ENCODE results near the gene SURF6.
"Not testable (repeated sequence)": the region's sequence is repeated elsewhere in the genome, so short reads cannot be mapped to it uniquely, and the experiment has no call there.

SURF6 gene

GRCh38 chr9:133322701-133323100, 13.3 kb downstream of the SURF6 start:
- no peak for DNase-seq

- no peak for DNase-seq
Measured at GRCh38 chr9:133321411-133321935, 14.5 kb downstream of the SURF6 start.

- DNase-seq = no peak
Measured at GRCh38 chr9:133320421-133320881, 15.5 kb downstream of the SURF6 start.

DNA sequence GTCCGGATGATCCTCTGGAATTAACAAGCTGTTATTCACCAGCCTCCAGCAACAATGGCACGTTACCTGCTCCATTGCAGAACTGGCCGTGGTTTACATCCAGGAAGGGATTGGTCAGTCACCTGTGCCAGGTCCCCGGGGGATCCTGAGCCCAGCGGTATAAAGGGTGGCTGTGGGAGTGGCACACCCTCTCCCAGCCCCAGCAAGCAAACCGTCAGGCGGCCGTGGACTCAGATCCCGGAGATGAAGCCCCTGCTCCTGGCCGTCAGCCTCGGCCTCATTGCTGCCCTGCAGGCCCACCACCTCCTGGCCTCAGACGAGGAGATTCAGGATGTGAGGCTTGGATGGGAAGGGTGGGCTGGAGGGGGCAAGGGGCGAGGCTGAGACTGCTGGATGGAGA, 18.4 kb downstream of the SURF6 start:
- not testable (repeated sequence) for DNase-seq

GRCh38 chr9:133315997-133316396, 20.0 kb downstream of the SURF6 start:
- DNase-seq = no peak

- DNase-seq = no peak
Measured at GRCh38 chr9:133309608-133310007, 26.4 kb downstream of the SURF6 start.

GRCh38 chr9:133307301-133307700, 28.7 kb downstream of the SURF6 start:
- DNase-seq = no peak

GRCh38 chr9:133306242-133307204, 29.5 kb downstream of the SURF6 start:
- no peak for DNase-seq

DNA sequence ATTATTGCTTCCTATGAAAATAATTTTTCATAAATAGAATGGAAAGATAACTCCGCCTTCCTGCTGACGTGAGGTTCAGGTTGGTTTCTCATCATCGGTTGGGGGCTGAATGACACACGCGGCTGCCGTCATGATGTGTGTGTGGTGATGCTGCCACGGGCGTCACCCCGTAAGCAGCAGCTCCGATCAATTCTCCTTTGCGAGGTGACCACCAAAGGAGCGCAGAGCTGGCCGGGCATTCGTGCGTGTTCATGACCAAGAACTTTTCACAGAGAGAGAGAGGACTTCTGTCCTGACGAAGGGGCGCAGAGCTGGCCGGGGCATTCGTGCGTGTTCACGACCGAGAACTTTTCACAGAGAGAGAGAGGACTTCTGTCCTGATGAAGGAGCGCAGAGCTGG, 30.3 kb downstream of the SURF6 start:
- no peak for DNase-seq

DNA sequence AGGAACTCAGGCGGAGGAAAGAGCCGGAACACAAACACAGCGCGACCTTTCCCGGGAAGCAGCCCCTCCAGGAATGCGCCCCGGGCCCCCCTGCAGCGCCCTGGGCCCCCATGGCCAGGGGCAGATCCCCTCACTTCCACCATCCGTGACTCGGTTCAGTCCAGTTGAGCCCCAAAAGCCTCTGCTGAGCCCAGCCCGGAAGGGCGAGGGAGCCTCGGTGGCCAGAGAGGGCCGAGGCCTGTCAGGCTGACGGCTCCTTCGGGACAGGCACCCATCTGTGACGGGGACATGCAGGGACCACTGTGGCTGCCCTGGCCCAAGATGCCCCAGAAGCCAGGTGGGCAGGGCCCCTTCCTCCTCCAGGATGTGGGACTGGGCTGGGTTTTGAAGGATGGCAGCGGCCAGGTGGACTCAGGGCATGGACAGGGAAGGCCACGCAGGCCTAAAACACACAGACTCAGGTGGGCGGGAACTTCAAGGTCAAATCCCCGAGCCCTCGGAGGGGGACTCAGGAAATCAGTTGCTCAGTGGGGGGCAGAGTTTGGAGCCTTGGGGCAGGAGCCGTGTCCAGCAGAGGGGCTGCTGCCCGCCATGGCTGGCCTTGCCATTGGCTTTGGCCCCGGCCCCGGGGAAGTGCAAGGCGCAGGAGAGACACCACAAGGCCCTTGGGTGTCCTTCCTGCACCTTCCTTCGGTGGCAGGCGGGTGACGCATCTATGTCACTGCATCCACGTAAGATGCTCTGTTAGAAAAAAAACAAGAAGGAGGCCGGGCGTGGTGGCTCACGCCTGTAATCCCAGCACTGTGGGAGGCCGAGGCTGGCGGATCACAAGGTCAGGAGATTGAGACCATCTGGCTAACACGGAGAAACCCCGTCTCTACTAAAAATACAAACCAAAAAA, 31.3 kb downstream of the SURF6 start:
- DNase-seq = no peak

GRCh38 chr9:133304158-133304470, 31.9 kb downstream of the SURF6 start:
- no peak for DNase-seq

DNA sequence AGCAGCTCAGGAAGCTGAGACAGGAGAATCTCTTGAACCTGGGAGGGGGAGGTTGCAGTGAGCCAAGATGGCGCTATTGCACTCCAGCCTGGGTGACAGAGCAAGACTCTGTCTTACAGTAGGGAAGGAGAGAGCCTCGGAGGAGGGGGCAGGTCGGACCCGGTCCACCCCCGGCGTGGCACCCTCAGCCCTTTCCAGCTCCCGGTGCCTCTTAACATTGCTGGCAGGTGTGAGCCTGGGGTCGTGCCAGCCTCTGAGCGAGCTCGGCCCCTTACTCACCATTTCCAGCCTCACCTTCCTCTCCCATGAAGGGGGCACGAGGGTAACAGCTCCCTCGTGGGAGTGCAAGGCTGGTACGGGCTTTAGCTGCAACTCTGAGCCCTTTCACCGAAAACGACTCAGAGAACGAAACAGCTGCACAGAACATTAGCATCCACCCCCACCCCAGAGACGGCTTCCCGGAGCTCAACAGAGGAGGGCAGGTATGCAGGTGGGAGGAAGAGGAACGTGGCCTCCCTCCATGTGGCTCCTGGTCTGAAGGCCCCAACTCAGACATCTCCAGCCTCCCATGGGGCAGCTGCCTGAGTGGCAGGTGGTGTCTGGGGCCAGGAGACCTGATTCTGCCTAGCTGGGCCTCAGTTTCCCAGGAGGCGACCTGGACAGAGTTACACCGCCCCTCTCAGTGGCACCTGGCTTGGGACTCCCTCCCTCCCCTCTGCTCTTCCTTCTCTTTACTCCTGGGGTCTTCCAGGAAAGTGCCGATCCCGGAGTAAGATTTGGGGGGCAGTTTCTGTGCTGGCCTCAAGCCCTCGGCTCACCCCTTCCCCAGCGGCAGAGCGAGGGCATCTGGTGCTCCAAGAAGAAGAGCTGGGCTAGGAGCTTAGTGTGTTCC, 32.5 kb downstream of the SURF6 start:
- no peak for DNase-seq

GRCh38 chr9:133301253-133302230, 34.4 kb downstream of the SURF6 start:
- DNase-seq = no peak

- DNase-seq = not testable (repeated sequence)
Measured at GRCh38 chr9:133299996-133300395, 36.0 kb downstream of the SURF6 start.

GRCh38 chr9:133294257-133294656, 41.7 kb downstream of the SURF6 start:
- no peak for DNase-seq

GRCh38 chr9:133290751-133291302, 45.2 kb downstream of the SURF6 start:
- no peak for DNase-seq

- DNase-seq = no peak
Measured at GRCh38 chr9:133286523-133286922, 49.5 kb downstream of the SURF6 start.

- DNase-seq = no peak
Measured at GRCh38 chr9:133285252-133285775, 50.7 kb downstream of the SURF6 start.

GRCh38 chr9:133284362-133284761, 51.6 kb downstream of the SURF6 start:
- no peak for DNase-seq

DNA sequence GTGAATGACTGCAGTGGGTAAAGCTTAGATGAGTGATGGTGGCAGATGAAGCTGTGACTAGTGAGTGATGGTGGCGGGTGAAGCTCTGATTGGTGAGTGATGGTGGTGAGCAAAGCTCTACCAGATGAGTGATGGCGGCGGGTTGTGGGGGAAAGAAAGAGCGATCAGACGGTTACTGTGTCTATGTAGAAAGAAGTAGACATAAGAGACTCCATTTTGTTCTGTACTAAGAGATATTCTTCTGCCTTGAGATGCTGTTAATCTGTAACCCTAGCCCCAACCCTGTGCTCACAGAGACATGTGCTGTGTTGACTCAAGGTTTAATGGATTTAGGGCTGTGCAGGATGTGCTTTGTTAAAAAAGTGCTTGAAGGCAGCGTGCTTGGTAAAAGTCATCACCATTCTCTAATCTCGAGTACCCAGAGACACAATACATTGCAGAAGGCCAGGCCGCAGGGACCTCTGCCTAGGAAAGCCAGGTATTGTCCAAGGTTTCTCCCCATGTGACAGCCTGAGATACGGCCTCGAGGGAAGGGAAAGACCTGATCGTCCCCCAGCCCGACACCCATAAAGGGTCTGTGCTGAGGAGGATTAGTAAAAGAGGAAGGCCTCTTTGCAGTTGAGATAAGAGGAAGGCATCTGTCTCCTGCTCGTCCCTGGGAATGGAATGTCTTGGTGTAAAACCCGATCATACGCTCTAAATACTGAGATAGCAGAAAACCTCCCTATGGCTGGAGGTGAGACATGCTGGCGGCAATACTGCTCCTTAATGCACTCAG, 52.5 kb downstream of the SURF6 start:
- not testable (repeated sequence) for DNase-seq

Data from NCI-H446 treated with DMSO at 0.1 percent for 48 hours (cell line).